K562 (cell line): ENCODE results near the gene NT5DC1. TPM values are rescaled to one million over a fixed set of nuclear protein-coding genes. Genes with fewer than 3 reads are reported as not detected.

Experiments
- ATAC-seq: fragments of 200-7000 bp; cut with Tn5 transposase; 3 replicates; pipeline ENCODE4 v1.9.1; 2020; ENCODE audit warnings: moderate library complexity
- BruUV-seq: library from RNA; stranded (reverse); fragments of 400-500 nt; replicated peaks from 2 replicates; lab custom pipeline; 2021; lab: Mats Ljungman, UMichigan
- CTCF ChIA-PET: fragments of 300-600 bp; formaldehyde crosslinking; extraction: SDS; loops from one replicate; lab custom pipeline; 2021; ENCODE audit warnings: low intra/inter-chr PET ratio; lab: Yijun Ruan, JAX
- POLR2A ChIA-PET: fragments of 300-600, 350-650 bp; sonication (Branson Sonifier 250); formaldehyde crosslinking; extraction: SDS; loops from one replicate; lab custom pipeline; 2021; ENCODE audit warnings: antibody characterized with exemption, inconsistent platforms; lab: Yijun Ruan, JAX
- DNase-seq, 4 experiments: peaks; one replicate each; pipeline versions ENCODE4 v3.0.0 to v3.0.0-alpha.2; 2011 to 2018; ENCODE audit warnings: low spot score in 3 of 4, mixed read lengths in 3 of 4; ENCODE audit errors: extremely low read depth in 1 of 4
- FAIRE-seq: peaks from 2 replicates; lab custom pipeline; 2011; peaks lifted over from hg19 to GRCh38; lab: Jason Lieb, UNC
- H2AFZ ChIP-seq: 2 replicates; pipeline ENCODE4 v1.6.0; 2011; ENCODE audit warnings: low read depth, low read length, control low read depth, inconsistent platforms
- H3K27ac ChIP-seq: fragments of 200-600 bp; 3 replicates; pipeline ENCODE4 v1.8.0; 2011; ENCODE audit warnings: low read depth, mild to moderate bottlenecking, control low read depth, inconsistent platforms, low read length, moderate library complexity, mixed read lengths; ENCODE audit errors: extremely low read depth
- H3K27me3 ChIP-seq, 2 experiments: fragments of 300-600 bp in 1 of 2; 2 replicates in 1 of 2; 3 replicates in 1 of 2; pipeline versions ENCODE4 v1.6.0 to v1.8.0; 2011; ENCODE audit warnings: inconsistent platforms in 2 of 2, low read length in 2 of 2, mild to moderate bottlenecking in 1 of 2, mixed read lengths in 1 of 2, moderate library complexity in 1 of 2; ENCODE audit not compliant: control insufficient read depth in 2 of 2, insufficient read depth in 2 of 2
- H3K36me3 ChIP-seq: fragments of 300-600 bp; 3 replicates; pipeline ENCODE4 v1.8.0; 2011; ENCODE audit warnings: mild to moderate bottlenecking, low read length, inconsistent platforms; ENCODE audit not compliant: control insufficient read depth, insufficient read depth
- H3K4me1 ChIP-seq, 2 experiments: fragments of 200-600 bp in 1 of 2; replicated peaks in 1 of 2; 2 replicates in 1 of 2; 3 replicates in 1 of 2; pipeline versions ENCODE4 v1.5.1 to v1.8.0; 2011; ENCODE audit warnings: inconsistent platforms in 2 of 2, low read length in 2 of 2, mild to moderate bottlenecking in 1 of 2, mixed read lengths in 1 of 2, moderate library complexity in 1 of 2; ENCODE audit not compliant: control insufficient read depth in 2 of 2, insufficient read depth in 2 of 2
- H3K4me2 ChIP-seq: 2 replicates; pipeline ENCODE4 v1.6.1; 2011; ENCODE audit warnings: low read length, control low read depth, inconsistent platforms, mixed read lengths; ENCODE audit not compliant: insufficient read depth
- H3K4me3 ChIP-seq: fragments of 200-600 bp; sonication (generic), shearing (Covaris generic); 2 replicates; pipeline ENCODE4 v1.5.1; 2016; ENCODE audit warnings: control low read depth, inconsistent platforms
- H3K79me2 ChIP-seq: fragments of 200-600 bp; 3 replicates; pipeline ENCODE4 v1.8.0; 2011; ENCODE audit warnings: low read length, inconsistent platforms; ENCODE audit not compliant: control insufficient read depth, insufficient read depth
- H3K9ac ChIP-seq, 2 experiments: 2 replicates each; pipeline versions ENCODE4 v1.6.0 to v1.6.1; 2011; ENCODE audit warnings: low read depth in 2 of 2, low read length in 2 of 2, control low read depth in 1 of 2, inconsistent platforms in 1 of 2, mild to moderate bottlenecking in 1 of 2, mixed read lengths in 1 of 2; ENCODE audit not compliant: insufficient read depth in 1 of 2
- H3K9me1 ChIP-seq: one replicate; pipeline ENCODE4 v1.6.0; 2011; ENCODE audit warnings: inconsistent platforms, mild to moderate bottlenecking, low read length, moderate library complexity; ENCODE audit not compliant: control insufficient read depth, insufficient read depth
- H3K9me3 ChIP-seq: replicated peaks from 2 replicates; pipeline ENCODE4 v1.5.1; 2011; ENCODE audit warnings: low read depth, low read length, inconsistent platforms; ENCODE audit not compliant: control insufficient read depth, insufficient read depth
- H4K20me1 ChIP-seq: replicated peaks from 2 replicates; pipeline ENCODE4 v1.6.1; 2011; ENCODE audit warnings: low read length, inconsistent platforms, mixed read lengths; ENCODE audit not compliant: control insufficient read depth, insufficient read depth
- CEBPB ChIP-seq: fragments of 450-650 bp; IDR thresholded peaks from 2 replicates; pipeline ENCODE4 v1.6.1; 2016; ENCODE audit warnings: missing genetic modification characterization, missing compliant biosample characterization
- JUN ChIP-seq, 2 experiments: sonication (generic) in 1 of 2; formaldehyde crosslinking in 1 of 2; IDR thresholded peaks; 2 replicates each; pipeline versions ENCODE4 v1.6.1 to v1.8.0; 2012 to 2022; ENCODE audit warnings: borderline replicate concordance in 2 of 2, mild to moderate bottlenecking in 2 of 2, improper control_type of control experiment in 1 of 2, low read depth in 1 of 2, low read length in 1 of 2, missing genetic modification reagents in 1 of 2
- MAZ ChIP-seq, 2 experiments: fragments of 450-650 bp in 1 of 2; sonication (generic) in 1 of 2; formaldehyde crosslinking; IDR thresholded peaks in 1 of 2; conservative IDR thresholded peaks in 1 of 2; 2 replicates each; pipeline versions ENCODE4 v1.4.0 to v1.5.0; 2020; ENCODE audit warnings: mild to moderate bottlenecking in 1 of 2, missing genetic modification reagents in 1 of 2
- NCOR1 ChIP-seq: fragments of 450-650 bp; IDR thresholded peaks from 2 replicates; pipeline ENCODE4 v1.6.1; 2016; ENCODE audit warnings: mild to moderate bottlenecking, moderate library complexity
- REST ChIP-seq, 2 experiments: fragments of 450-650 bp; formaldehyde crosslinking in 1 of 2; IDR thresholded peaks; 2 replicates each; pipeline versions ENCODE4 v1.4.0 to v1.6.1; 2014 to 2020; ENCODE audit warnings: mild to moderate bottlenecking in 2 of 2, borderline replicate concordance in 1 of 2, low read depth in 1 of 2
- ZNF175 ChIP-seq: fragments of 200-800 bp; sonication (Bioruptor generic); IDR thresholded peaks from 2 replicates; pipeline ENCODE4 v1.6.1; 2016; ENCODE audit warnings: low read depth, mild to moderate bottlenecking, missing genetic modification characterization, missing compliant biosample characterization
- ZNF511 ChIP-seq: sonication (generic); formaldehyde crosslinking; IDR thresholded peaks from 2 replicates; pipeline ENCODE4 v1.8.0; 2022; ENCODE audit warnings: mild to moderate bottlenecking, missing genetic modification reagents
- WGBS: fragments of 100-300 bp; shearing (Covaris generic); methylation state at CpG from one replicate; pipeline ENCODE4 v1.1.6; 2016; ENCODE audit warnings: low coverage, mixed read lengths; ENCODE audit not compliant: insufficient coverage; ENCODE audit errors: missing lambda C conversion rate; 5-methylcytosine and 5-hydroxymethylcytosine counted together
- in situ Hi-C: fragments of 300-500 bp; cut with MboI; formaldehyde crosslinking; loops from 4 replicates; pipeline ENCODE4 v1.15.0; 2018; ENCODE audit warnings: inconsistent platforms, mixed read lengths
- intact Hi-C: fragments of 100-400 bp; cut with micrococcal nuclease; formaldehyde crosslinking; loops from 2 replicates; pipeline ENCODE4 v1.14.2; 2022
- polyA plus RNA-seq, 8 experiments: library from polyadenylated mRNA; depleted of rRNA in 4 of 8; stranded (reverse) in 5 of 8; unstranded in 3 of 8; fragments of >200 nt; fragmentation: Nextera tagmentation in 2 of 8; fragmentation: Illumina TruSeq in 1 of 8; extraction: Ambion mirVana in 2 of 8; extraction: Trizol in 1 of 8; gene quantifications; 2 replicates each; pipeline versions ENCODE4 v1.2.1 to v1.2.3, GENCODE V29; 2011 to 2014; ENCODE audit warnings: inconsistent platforms in 1 of 8, missing spikeins in 1 of 8
- total RNA-seq, 7 experiments: library from RNA; depleted of rRNA in 6 of 7; stranded (reverse); fragments of >200 nt in 6 of 7; fragmentation: Illumina TruSeq in 2 of 7; extraction: Trizol in 2 of 7; gene quantifications; 2 replicates each; pipeline versions ENCODE4 v1.2.1 to v1.2.3, GENCODE V29; 2011 to 2021; ENCODE audit warnings: low replicate concordance in 1 of 7
- TF ChIP-seq, protein P1 (sequence below): fragments of 250-450 bp; sonication (Bioruptor Pico); IDR thresholded peaks from 2 replicates; pipeline ENCODE4 v1.4.0; 2020

Gene NT5DC1
- total and polyA plus RNA-seq, 9 of the 15 experiments (the other 6 are each of a cell fraction or from before 2014, with no cell fraction given) = 4.9 to 28.5 (median 16.3) TPM

GRCh38 chr6:116215414-116215813 lies 114.8 kb downstream of the NT5DC1 start (continued):
- TF ChIP-seq, protein P1, sequence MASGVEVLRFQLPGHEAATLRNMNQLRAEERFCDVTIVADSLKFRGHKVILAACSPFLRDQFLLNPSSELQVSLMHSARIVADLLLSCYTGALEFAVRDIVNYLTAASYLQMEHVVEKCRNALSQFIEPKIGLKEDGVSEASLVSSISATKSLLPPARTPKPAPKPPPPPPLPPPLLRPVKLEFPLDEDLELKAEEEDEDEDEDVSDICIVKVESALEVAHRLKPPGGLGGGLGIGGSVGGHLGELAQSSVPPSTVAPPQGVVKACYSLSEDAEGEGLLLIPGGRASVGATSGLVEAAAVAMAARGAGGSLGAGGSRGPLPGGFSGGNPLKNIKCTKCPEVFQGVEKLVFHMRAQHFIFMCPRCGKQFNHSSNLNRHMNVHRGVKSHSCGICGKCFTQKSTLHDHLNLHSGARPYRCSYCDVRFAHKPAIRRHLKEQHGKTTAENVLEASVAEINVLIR = no peak

DNA sequence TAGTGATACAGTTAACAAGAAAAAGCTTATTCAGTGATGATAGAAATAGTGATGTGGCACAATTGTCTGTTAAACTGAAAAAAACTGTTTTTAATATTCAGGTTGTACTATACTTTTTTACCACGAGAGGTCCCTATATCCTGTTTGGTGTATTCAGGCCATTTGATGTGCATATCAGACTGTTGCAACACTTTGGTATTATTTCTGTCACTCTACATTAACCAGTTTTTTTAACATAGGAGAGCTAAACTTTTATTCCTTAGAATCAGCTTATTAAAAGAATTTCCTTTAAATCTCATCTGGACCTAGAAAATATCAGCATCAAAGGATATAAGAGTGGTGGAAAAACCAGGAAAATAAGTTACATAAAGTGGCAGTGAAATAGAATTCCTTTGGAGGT lies 116.4 kb downstream of the NT5DC1 start:
- FAIRE-seq (peak; percentile 71), ATAC-seq (peak; percentile 81), DNase-seq (peak; percentile 21 to 51 (median 27))
- in situ Hi-C loops (no loop called here), intact Hi-C loops (loop anchor here (2.0 to 5.0 kb wide), 4 partner anchors 75 to 630 kb away; no protein-coding TSS in a partner anchor)
- Histone ChIP-seq H3K36me3 (no peaks in the 10 kb centered on the region), H3K4me2 (no peak overlapping the region), H3K9me3 (no peaks in the 10 kb centered on the region), H3K9me1 (no peaks in the 10 kb centered on the region), H3K79me2 (no peaks in the 10 kb centered on the region), H3K27ac (no peak overlapping the region), H3K4me1 (peaks cover 0 to 3% of the 10 kb centered on the region in 2 experiments; a peak in 2 of 5 replicates), H3K27me3 (no peaks in the 10 kb centered on the region), H2AFZ (peak overlapping the region; percentile 10; the same call in 1 of the 2 replicates), H3K9ac (no peak overlapping the region), H4K20me1 (no peaks in the 10 kb centered on the region), H3K4me3 (no peak overlapping the region)
- POLR2A ChIA-PET = no interaction called here
- 0% methylated on average over 1 of the region's 1 CpG for WGBS
- CTCF ChIA-PET = interaction anchor here (0.6 to 2.1 kb wide), 3 partner anchors 51 to 344 kb away, joined by 3 to 7 read pairs (median 3); no protein-coding TSS in a partner anchor
- BruUV-seq = no TSS peak
- TF ChIP-seq NCOR1 (no peak), ZNF511 (CRISPR knock-in tag) (no peak), CEBPB (tag) (peak; percentile 93), MAZ (CRISPR knock-in tag; conservative IDR thresholded peaks at IDR 0.05 in 1 of 2, IDR thresholded peaks at IDR 0.05 in 1 of 2) (no peak), ZNF175 (CRISPR knock-in tag) (no peak), JUN (IDR thresholded peaks at IDR 0.05; ENCODE audit: borderline replicate concordance, low read depth, low read length) (no peak), JUN (CRISPR knock-in tag; IDR thresholded peaks at IDR 0.05; ENCODE audit: borderline replicate concordance) (no peak), REST (IDR thresholded peaks at IDR 0.05; ENCODE audit: borderline replicate concordance) (peak; percentile 17; the same call in 1 of the 2 replicates), REST (CRISPR knock-in tag; IDR thresholded peaks at IDR 0.05; ENCODE audit: low read depth) (no peak)
